NB4 (cell line): Measurements from ENCODE around the gene NDUFAF2.

Source experiments
- DNase-seq: peaks from one replicate; pipeline ENCODE4 v3.0.0; 2010; ENCODE audit warnings: low read depth
- H3K4me3 ChIP-seq: one replicate; pipeline ENCODE4 v1.5.1; 2011; ENCODE audit warnings: mild to moderate bottlenecking, low read depth, low read length, moderate library complexity
- CTCF ChIP-seq: IDR thresholded peaks from one replicate; pipeline ENCODE4 v1.5.1; 2012; ENCODE audit warnings: low read depth, low read length
- MAX ChIP-seq: IDR thresholded peaks from 2 replicates; pipeline ENCODE4 v1.6.1; 2011; ENCODE audit warnings: low read depth, low read length
- MYC ChIP-seq: IDR thresholded peaks from 2 replicates; pipeline ENCODE4 v1.6.1; 2011; ENCODE audit warnings: low read depth, low read length
- POLR2A ChIP-seq: IDR thresholded peaks from 2 replicates; pipeline ENCODE4 v1.6.1; 2011; ENCODE audit warnings: mild to moderate bottlenecking; ENCODE audit not compliant: insufficient read length; ENCODE audit errors: extremely low read depth

NDUFAF2 gene

GRCh38 chr5:61050292-61050691 lies 105.3 kb downstream of the NDUFAF2 start:
- no peak overlapping the region for H3K4me3 ChIP-seq
- no peak for TF ChIP-seq MAX
- no peak for TF ChIP-seq CTCF
- TF ChIP-seq MYC = no peak
- TF ChIP-seq POLR2A = no peak
- no peak for DNase-seq

- TF ChIP-seq POLR2A (no peak), CTCF (no peak), MAX (no peak), MYC (no peak)
- no peak overlapping the region for H3K4me3 ChIP-seq
- no peak for DNase-seq
These were observed 106.3 kb downstream of the NDUFAF2 start for GRCh38 chr5:61051267-61051666.

GRCh38 chr5:61052882-61053281 lies 107.9 kb downstream of the NDUFAF2 start:
- DNase-seq = no peak
- no peak overlapping the region for H3K4me3 ChIP-seq
- TF ChIP-seq CTCF = no peak
- TF ChIP-seq MYC = no peak
- no peak for TF ChIP-seq POLR2A

- TF ChIP-seq CTCF = no peak
- TF ChIP-seq POLR2A = no peak
- TF ChIP-seq MYC = no peak
- no peak for TF ChIP-seq MAX
- DNase-seq = no peak
- H3K4me3 ChIP-seq = no peak overlapping the region
These were observed 108.9 kb downstream of the NDUFAF2 start for GRCh38 chr5:61053937-61054336.

GRCh38 chr5:61055434-61056006 lies 110.5 kb downstream of the NDUFAF2 start:
- H3K4me3 ChIP-seq = no peak overlapping the region
- TF ChIP-seq CTCF (peak; percentile 44), MYC (no peak), POLR2A (no peak), MAX (no peak)
- DNase-seq = peak; percentile 61

- no peak for DNase-seq
- TF ChIP-seq POLR2A (no peak), MAX (no peak), MYC (no peak), CTCF (no peak)
- H3K4me3 ChIP-seq = no peak overlapping the region
These were observed 114.5 kb downstream of the NDUFAF2 start for GRCh38 chr5:61059499-61059898.
